ENCODE data around the gene SLC6A12.

The SLC6A12 gene

GRCh38 chr12:242496-242895 is 28.5 kb upstream of the SLC6A12 start:
- no peak for TF ChIP-seq CTCF (IDR thresholded peaks at IDR 0.05; ENCODE audit: low read length, missing control alignments)
- H3K4me3 ChIP-seq (replicated peaks; ENCODE audit: low read depth, low read length), result no peak overlapping the region
- DNase-seq (ENCODE audit: low read depth), result no peak

- DNase-seq (ENCODE audit: low read depth), result no peak
- no peak overlapping the region for H3K4me3 ChIP-seq (replicated peaks; ENCODE audit: low read depth, low read length)
- no peak for TF ChIP-seq CTCF (IDR thresholded peaks at IDR 0.05; ENCODE audit: low read length, missing control alignments)
Measured at GRCh38 chr12:241266-241665, 27.3 kb upstream of the SLC6A12 start.

- H3K4me3 ChIP-seq (replicated peaks; ENCODE audit: low read depth, low read length), result no peak overlapping the region
- no peak for DNase-seq (ENCODE audit: low read depth)
- no peak for TF ChIP-seq CTCF (IDR thresholded peaks at IDR 0.05; ENCODE audit: low read length, missing control alignments)
Measured at GRCh38 chr12:240566-240965, 26.6 kb upstream of the SLC6A12 start.

GRCh38 chr12:238736-239398 is 24.9 kb upstream of the SLC6A12 start:
- H3K4me3 ChIP-seq (replicated peaks; ENCODE audit: low read depth, low read length), result no peak overlapping the region
- no peak for TF ChIP-seq CTCF (IDR thresholded peaks at IDR 0.05; ENCODE audit: low read length, missing control alignments)
- no peak for DNase-seq (ENCODE audit: low read depth)

- TF ChIP-seq CTCF (IDR thresholded peaks at IDR 0.05; ENCODE audit: low read length, missing control alignments), result no peak
- no peak overlapping the region for H3K4me3 ChIP-seq (replicated peaks; ENCODE audit: low read depth, low read length)
- DNase-seq (ENCODE audit: low read depth), result no peak
Measured at GRCh38 chr12:238116-238515, 24.2 kb upstream of the SLC6A12 start.

- H3K4me3 ChIP-seq (replicated peaks; ENCODE audit: low read depth, low read length), result no peak overlapping the region
- DNase-seq (ENCODE audit: low read depth), result no peak
- no peak for TF ChIP-seq CTCF (IDR thresholded peaks at IDR 0.05; ENCODE audit: low read length, missing control alignments)
Measured at GRCh38 chr12:237026-237815, 23.3 kb upstream of the SLC6A12 start.
